GM19240 (cell line): ENCODE measurements around the gene OR4N2.
"Not testable (repeated sequence)": the region's sequence is repeated elsewhere in the genome, so short reads cannot be mapped to it uniquely, and the experiment has no call there.

Source experiments
- DNase-seq: peaks from one replicate; pipeline ENCODE4 v3.0.0; 2011; ENCODE audit warnings: low spot score; ENCODE audit not compliant: insufficient read length

OR4N2 gene, protein sequence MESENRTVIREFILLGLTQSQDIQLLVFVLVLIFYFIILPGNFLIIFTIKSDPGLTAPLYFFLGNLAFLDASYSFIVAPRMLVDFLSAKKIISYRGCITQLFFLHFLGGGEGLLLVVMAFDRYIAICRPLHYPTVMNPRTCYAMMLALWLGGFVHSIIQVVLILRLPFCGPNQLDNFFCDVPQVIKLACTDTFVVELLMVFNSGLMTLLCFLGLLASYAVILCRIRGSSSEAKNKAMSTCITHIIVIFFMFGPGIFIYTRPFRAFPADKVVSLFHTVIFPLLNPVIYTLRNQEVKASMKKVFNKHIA

GRCh38 chr14:19803470-19803869, at the start of gene OR4N2:
Gene OR4N2, plus strand, starts transcription at chr14:19803770. Its CDS starts 23,679 bp downstream, at chr14:19827449.
- not testable (repeated sequence) for DNase-seq

- no peak for DNase-seq
These were observed 49.4 kb upstream of the OR4N2 start for GRCh38 chr14:19754172-19754571.

- not testable (repeated sequence) for DNase-seq
These were observed 32.1 kb upstream of the OR4N2 start for GRCh38 chr14:19771491-19771890.

GRCh38 chr14:19771895-19772430, 31.6 kb upstream of the OR4N2 start:
- no peak for DNase-seq

- not testable (repeated sequence) for DNase-seq
These were observed 31.1 kb upstream of the OR4N2 start for GRCh38 chr14:19772454-19772853.

DNA sequence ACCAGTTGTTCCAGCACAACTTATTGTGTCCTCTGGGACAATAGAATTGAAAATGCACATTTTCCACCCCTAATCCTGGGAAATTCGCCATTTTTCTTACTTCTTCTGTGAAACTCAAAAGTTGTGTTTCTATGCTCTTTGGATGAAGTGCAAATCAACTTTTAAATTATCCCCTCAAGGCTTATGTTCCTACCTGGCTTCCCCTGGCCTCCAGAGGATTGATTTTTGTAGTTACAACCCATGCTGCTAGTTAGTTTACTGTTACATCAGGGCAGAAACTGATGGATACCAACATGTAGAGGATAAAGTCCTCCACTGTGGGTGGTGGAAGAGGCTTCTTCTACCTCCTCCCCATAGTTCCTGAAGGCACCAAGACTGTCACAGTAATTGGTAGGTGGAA, 30.4 kb upstream of the OR4N2 start, which contains the start of gene OR4M1:
Gene OR4M1, plus strand, starts transcription at position 301 of the 400 bp plus-strand sequence. CDS start 6,819 bp downstream, outside the sequence.
- DNase-seq = not testable (repeated sequence)

GRCh38 chr14:19775587-19775986, 28.0 kb upstream of the OR4N2 start:
- DNase-seq = no peak

GRCh38 chr14:19785848-19786247, 17.7 kb upstream of the OR4N2 start:
- DNase-seq = not testable (repeated sequence)

- not testable (repeated sequence) for DNase-seq
These were observed 16.3 kb upstream of the OR4N2 start for GRCh38 chr14:19787318-19787717.

DNA sequence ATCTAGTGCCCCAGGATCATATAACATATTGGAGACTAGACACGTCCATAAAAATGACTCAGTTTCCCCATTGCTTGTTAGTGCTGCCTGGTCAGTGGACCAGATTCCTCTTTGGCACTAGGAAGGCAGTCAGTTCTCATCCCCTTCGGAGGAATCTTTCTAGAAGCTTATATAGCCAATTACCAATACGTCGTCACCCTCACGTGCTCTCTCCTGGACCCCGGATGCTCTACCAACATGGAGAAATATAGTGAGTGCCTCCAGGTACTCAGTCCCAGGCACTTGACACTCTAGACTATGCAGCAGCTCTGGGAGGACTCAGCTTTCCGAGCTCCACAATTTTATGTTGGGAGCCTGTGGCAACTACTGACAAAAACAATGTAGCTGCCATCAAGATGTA, 15.4 kb upstream of the OR4N2 start:
- not testable (repeated sequence) for DNase-seq

GRCh38 chr14:19796520-19797108, 7.0 kb upstream of the OR4N2 start:
- DNase-seq = not testable (repeated sequence)

GRCh38 chr14:19799880-19800279, 3.7 kb upstream of the OR4N2 start:
- DNase-seq = no peak

GRCh38 chr14:19800282-19801117, 3.1 kb upstream of the OR4N2 start:
- no peak for DNase-seq

GRCh38 chr14:19801118-19801464, 2.5 kb upstream of the OR4N2 start:
- DNase-seq = no peak

GRCh38 chr14:19813171-19813920, 9.8 kb downstream of the OR4N2 start:
- DNase-seq = not testable (repeated sequence)

- not testable (repeated sequence) for DNase-seq
These were observed 16.3 kb downstream of the OR4N2 start for GRCh38 chr14:19819879-19820278.

DNA sequence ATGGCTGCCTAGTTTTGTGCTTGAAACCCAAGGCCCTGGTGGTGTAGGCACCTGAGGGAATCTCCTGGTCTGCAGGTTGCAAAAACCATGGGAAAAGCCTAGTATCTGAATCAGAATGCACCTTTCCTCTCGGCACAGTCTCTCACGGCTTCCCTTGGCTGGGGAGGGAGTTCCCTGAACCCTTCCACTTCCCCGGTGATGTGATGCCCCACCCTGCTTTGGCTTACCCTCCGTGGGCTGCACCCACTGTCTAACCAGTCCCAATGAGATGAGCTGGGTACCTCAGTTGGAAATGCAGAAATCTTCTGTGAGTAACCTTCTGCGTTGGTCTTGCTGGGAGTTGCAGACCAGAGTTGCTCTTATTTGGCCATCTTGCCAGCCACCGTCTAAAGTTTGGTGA, 17.4 kb downstream of the OR4N2 start:
- DNase-seq = not testable (repeated sequence)

DNA sequence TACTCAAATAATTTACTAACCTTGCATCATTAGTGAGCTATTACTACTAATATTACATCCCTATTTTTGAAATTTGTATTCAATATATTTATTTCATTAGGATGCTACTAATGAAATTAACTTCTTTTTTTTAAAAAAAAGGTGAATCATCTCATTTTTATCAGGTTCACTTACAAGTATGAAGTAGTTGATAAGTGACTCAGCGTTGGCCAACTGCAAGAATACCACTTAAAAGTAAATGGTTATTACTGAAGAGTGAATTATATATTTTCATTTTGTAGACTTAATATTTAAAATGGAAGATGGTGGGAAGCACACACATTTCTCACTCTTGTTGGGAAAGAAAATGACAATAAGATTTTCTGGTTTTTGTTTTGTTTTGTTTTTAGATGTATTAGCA, 19.6 kb downstream of the OR4N2 start:
- DNase-seq = no peak

DNA sequence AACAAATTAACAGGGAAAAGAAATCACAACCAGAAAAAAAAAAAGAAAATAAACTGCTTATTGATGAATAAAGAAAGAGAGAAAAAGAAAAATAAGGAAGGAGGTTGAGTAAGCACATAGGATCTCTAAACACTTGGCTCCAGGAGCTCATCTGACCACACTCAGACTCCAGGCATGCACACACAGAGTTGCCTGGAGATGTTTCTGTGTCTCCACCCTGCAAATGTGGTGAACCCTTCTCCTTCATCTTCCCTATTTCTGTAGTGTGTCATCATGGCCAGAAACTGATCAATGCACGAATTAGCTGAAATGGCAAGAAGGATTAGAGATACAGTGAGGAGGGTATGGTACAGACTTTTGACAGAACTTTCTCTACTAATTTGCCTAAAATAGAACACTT, 20.2 kb downstream of the OR4N2 start:
- DNase-seq = no peak

- DNase-seq = not testable (repeated sequence)
These were observed 24.2 kb downstream of the OR4N2 start for GRCh38 chr14:19827626-19828244.

- no peak for DNase-seq
These were observed 24.7 kb downstream of the OR4N2 start for GRCh38 chr14:19828314-19828713.
